T-helper 22 cell (primary cell): ENCODE data around the gene USP7.
"Not testable (repeated sequence)": the region's sequence is repeated elsewhere in the genome, so short reads cannot be mapped to it uniquely, and the experiment has no call there.

Experiments
- DNase-seq: peaks from one replicate; pipeline ENCODE4 v3.0.0-alpha.2; 2020; ENCODE audit warnings: low read depth

USP7 gene

DNA sequence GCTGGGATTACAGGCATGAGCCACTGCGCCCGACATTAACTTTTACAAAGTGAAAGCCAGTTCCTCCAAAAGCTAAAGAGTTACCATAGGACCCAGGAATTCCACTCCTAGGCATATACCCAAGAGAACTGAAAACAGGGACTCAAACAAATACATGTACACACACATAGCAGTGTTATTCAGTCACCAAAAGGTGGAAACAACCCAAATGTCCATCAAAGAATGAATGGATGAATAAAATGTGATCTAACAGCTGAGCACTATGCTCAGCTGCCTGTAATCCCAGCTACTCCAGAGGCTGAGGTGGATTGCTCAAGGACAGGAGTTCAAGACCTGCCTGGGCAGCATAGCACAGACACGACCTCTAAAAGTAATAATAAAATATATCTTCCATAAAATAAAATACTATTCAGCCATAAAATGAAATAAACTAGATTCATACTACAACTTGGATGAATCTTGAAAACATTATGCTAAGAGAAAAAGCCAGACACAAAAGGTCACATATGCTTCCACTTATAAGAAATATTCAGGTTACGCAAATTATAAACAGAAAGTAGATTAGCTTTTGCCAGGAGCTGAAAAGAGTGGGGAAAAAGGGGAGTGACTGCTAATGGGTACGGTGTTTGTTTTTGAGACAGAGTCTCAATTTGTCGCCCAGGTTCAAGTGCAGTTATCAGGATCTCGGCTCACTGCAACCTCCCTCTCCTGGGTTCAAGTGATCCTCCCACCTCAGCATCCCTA, 9.3 kb upstream of the USP7 start:
- DNase-seq, result no peak

DNA sequence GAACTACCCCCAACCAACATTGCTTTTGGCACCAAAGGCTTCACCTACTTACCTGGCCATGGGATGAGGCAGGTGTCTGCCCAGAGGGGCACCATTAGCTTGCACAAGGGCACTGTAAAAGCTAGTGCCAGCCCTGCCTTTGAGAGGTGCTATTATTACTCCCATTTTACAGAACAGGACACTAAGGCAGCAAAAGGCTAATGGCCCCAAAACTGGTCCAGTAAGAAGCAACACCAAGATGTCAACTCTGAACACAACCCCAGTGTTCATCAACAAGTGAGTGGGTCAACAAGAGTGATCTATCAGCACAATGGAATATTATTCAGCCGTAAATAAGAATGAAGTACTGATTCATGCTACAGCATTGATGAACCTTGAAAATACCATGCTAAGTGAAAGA, 7.7 kb upstream of the USP7 start:
- DNase-seq, result no peak

DNA sequence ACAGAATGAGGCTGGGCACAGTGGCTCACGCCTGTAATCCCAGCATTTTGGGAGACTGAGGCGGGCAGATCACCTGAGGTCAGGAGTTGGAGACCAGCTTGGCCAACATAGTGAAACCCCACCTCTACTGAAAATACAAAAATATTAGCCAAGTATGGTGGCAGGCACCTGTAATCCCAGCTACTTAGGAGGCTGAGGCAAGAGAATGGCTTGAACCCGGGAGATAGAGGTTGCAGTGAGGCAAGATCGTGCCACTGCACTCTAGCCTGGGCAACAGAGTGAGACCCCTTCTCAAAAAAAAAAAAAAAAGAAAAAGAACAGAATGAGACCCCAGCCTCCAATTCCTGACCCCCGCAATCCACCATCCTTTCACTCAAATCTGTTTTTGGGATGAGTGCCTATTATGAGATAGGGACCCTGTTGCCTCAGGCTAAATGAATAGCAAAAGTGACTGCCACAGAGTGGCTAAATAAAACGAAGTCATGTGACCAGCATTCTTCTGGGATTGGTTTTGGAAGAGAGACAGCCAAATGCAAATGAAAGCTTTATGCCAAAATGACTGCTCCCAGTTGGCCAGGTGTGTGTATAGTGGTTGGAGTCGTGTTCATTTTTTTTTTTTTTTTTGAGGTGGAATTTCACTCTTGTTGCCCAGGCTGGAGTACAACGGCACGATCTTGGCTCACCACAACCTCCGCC, 5.6 kb upstream of the USP7 start:
- not testable (repeated sequence) for DNase-seq

DNA sequence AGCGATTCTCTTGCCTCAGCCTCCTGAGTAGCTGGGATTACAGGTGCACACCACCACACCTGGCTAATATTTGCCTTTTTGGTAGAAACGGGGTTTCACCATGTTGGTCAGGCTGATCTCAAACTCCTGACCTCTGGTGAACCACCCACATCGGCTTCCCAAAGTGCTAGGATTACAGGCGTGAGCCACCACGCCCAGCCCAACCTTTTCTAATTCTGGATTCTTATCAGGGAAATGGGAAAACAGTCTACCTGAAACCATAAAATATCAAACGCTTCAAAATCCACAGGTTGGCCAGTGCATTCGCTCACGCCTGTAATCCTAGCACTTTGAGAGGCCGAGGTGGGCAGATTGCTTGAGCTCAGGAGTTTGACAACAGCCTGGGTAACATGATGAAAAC, 4.3 kb upstream of the USP7 start:
- not testable (repeated sequence) for DNase-seq

DNA sequence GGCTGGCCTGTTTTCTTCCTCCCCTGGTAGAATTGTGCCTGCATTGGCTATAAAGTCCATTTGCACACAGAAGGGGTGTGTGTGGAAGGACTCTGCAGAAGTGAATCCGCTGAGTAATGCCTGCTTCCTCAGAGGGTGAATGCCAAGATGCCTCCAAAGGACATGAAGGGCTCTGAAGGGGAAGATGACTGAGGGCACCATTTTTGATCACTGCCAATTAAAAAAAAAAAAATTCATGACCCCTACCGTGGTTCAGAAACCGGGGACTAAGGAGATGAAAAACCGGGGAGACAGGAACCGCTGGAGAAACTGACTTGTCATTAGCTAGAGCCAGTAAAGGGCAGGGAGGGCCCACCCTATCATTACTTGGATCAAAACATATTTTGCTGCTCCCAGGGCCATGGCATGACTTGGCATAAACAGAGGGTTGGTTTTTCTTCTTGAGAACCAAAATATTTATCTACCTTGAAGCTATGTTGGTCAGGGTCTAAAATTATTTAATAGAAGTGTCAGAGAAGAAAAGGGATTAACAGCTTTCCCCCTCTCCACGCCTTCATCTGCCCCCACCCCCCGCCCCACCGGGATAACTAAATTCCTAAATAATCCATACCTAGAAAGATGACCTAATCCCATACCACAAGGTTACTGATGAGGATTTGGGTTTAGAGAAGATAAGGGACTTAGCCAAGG, 3.6 kb upstream of the USP7 start:
- DNase-seq, result no peak

DNA sequence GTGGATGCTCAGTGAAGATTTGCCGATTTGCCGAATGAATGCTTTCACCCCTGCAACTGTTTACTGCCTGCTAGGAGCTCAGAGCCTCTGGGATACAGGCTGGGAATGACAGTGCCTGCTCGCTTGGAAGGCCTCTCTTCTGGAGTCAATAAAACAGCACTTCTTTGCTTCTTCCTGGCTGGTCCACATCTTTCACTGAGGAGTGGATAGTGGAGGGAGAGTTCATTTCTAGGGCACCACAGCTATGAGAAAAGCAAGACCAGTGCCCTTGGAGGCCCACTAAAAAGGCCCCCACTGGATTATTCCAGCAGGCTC, 3.1 kb upstream of the USP7 start:
- DNase-seq, result no peak

DNA sequence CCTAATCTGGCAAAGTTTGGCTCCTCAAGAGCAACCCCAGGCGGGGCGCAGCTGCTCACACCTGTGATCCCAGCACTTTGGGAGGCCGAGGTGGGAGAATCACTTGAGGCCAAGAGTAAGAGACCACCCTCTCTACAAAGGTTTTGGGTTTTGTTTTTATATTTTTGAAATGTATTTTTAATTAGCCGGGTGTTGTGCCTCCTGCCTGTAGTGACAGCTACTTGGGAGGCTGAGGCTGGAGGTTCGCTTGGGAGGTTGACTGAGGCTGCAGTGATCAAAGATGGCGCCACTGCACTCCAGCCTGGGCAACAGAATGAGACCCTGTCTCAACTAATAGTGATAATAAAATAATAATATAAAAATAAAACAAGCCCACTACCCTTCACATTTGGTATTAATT, 756 bp upstream of the USP7 start:
- DNase-seq, result no peak

DNA sequence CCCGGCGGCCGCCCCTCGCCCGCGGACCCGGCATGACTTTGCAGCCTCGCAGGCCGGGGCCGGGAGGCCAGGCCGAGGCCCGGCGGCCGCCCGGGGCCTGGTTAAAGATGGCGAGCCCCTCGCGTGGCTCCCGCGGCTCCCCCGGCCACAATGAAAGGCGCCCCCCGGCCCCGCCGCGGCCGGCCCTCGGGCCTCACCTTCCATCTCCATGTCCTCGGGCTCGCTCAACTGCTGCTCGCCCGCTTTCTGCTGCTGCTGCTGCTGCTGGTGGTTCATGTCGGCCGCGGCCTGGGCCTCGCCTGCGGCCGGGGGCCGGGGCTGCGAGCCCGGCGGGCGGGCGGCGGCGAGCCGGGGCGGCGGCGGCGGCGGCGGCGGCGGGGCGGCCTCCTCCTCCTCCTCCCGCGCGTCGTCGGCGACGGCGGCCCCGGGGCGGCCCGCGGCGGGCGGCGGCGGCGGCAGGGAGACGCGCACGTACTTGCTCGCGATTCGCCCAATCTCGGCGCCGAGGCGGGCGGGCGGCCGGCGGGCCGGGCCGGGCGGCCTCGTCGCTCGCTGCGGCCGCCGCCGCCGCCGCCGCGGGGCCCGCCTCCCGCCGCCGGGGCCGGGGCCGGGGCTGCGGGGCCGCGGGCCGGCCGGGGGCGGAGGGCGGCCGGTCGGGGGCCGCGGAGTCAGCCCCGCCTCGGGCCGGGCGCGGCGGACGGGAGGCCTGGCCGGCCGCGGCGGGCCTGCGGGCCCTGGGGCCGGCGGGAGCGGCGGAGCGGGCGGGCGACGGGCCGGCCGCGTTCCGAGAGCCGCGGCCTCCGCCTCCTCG, 491 bp downstream of the USP7 start:
- no peak for DNase-seq

DNA sequence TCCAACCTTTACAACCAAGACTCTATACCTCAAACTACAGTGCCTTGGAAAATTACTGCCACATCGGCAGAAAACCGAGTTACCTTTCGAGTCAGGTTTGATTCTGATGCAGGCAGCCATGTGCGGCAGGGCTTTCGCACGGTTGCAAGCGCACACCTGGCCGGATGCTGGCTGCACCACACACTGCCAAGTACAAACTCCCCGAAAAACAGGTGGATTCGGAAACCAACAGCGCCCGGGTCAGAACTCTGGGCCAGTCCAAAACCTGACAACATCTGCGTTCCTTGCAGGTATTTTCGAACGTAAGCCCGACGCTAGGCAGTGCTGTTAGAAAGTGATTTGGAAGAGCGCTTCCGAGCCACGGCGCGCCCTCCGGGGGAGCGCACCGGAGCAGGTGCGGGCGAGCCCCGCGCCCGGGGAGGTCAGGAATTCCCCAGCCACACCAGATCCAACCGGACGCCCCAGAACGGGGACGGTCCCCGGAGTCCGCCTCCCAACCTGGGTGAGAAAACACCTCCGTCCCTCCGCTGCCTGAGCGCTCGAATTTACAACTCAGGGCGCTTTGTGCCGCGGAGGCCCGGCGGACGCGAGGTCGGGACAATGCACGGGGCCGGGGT, 1.2 kb downstream of the USP7 start:
- peak; percentile 48 for DNase-seq

DNA sequence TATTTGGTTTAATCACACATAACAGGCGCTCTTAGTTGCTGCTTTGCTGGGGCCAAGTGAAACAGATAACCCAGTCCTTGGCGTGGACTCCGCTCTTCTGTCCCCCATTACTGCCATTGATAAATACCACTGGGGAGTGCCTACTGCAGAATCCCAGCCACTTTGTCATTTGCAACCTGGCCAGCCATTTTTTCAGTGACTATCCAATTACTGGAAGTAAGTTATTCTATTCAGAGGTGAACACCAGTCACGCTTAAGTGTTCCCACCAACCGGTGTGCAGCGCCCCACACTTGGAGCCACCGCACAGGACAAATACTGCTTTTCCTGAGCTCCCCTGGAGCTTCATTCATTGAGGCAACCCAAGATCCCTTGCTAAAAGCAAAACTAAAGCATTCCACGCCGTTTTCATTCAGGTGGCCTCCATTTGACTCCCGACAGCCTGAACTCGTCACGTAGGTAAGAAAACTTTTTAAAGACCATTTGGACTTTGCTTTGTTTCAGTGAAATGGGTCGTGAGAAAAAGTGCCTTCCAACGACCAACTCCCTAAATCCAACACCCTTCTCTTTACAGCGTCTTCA, 1.8 kb downstream of the USP7 start:
- DNase-seq, result no peak

DNA sequence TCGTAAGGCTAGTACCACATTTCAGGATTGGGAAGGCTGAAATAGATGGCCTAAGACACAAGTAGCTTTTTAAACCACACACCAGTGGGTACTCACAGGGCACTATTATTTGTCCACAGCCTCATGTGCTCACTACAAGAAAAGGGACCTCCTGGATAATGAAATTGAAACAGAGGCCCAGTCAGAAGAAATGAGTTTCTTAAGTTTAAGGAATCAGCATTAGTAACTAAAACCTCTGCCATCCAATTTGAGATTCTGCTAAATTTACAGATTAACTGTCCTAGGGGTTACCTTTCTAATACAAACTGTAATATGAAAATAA, 3.0 kb downstream of the USP7 start:
- DNase-seq, result no peak

DNA sequence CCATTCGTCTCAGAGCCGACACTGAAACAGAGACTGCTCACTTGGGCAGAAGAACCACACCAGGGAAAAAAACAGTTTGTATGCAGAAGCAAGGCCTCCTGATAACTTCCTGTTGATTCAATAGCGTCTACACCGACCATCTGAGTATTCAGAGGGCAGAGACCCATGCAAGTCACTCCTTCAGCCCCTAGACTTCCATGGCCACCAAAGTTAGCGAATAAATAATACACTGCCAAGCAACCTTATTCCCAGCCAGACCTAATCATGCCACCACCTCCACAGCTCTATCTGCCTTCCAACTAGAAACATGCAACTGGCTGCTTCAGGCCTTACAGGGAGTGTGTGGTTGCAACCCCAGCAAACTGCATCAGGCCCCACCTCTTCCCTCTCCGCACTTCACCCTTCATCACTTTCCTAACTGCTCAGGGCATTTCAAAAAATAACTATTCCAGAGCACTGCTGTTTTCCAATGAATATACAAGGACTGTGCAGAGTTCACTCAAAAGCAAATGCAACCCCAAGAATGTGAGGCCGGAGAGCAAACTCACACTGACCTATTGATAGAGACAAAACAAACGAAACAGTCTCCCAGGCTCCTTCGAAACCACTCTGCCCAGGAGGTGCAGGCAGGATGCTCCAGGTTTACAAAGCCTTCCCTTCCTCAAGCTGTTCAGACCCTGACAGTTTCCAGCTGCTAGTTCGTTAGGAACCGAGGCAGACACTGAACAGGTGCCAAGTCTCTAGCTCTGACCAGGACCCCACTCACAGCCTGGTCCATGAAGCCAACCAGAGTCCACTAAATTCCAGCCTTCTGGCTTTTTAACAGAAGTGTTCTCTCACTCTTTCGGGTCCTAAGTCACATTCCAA, 3.6 kb downstream of the USP7 start:
- no peak for DNase-seq

DNA sequence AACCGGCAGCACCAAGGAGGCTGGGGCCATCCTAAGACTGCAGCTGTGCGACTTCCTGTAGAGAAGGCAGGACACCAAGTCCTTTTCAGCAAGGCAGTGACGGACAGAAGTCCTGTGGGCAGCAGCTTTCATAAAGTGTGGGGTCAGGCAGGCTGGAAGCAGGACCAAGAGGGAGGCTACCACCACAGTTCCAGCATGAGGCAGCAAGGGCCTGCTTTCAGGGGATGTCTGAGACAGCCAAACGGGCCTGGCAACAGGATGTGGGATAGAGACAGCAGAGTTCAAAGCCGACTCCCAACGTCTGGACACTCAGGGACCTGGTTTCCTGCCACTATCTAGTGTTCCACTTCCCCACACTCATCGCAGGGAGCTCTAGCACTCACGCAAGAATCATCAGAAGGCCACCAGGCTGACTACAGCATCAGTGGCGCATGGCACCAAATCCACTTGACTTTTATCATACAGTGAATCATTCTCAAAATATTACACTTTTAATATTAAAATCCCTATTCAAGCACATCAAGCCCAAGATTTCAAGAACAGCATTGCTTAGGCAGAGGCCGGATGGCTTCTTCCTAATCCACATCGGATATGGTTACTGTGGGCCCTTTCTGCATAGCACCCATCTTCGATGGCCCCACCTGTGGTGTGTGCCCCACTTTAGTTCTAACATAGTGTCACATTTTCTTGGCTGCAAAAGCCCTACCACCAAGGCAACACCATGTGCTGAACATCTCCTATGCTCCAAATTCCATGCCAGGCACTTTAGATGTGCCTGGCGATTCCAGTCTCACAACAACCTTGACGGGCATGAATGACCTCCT, 5.2 kb downstream of the USP7 start:
- no peak for DNase-seq

DNA sequence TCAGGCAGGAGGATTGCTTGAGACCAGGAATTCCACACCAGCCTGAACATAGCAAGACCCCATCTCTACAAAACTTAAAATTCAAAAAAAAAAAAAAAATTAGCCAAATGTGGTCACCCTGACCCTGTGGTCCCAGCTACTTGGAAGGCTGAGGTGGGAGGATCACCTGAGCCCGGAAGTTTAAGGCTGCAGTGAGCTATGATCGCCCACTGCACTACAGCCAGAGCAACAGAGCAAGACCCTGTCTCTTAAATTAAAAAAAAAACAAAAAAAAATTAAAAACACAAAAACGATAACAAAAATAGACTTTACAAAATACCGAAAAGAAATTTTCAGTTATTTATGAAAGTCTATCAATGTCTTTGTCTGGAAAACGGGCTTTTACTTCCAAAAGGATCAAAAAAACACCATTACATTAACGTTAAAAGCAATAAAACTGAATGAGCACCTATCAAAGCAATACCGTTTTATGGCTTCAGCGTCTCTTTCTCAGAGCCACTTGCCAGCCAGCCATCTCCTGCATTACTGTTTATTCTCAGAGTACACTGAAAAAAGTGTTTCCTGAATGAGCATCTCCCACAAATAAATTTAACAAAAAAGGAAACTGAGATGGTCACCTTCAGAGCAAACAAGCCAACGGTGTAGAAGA, 6.1 kb downstream of the USP7 start:
- no peak for DNase-seq

DNA sequence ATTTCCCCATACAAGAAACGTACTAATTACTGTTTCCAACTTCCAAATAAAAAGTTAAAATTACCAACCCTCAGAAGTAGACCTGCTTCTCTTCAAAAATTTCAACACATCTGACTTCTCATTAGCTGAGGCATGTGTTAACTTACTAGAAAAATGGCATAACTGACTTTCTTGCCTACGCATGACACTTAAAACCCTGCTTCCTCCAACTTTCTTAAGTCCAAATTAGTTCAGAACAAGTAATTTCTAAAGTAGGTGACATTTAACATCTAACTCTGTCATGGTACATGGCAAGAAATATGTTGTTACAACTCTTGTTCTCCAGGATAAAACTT, 6.7 kb downstream of the USP7 start:
- no peak for DNase-seq

DNA sequence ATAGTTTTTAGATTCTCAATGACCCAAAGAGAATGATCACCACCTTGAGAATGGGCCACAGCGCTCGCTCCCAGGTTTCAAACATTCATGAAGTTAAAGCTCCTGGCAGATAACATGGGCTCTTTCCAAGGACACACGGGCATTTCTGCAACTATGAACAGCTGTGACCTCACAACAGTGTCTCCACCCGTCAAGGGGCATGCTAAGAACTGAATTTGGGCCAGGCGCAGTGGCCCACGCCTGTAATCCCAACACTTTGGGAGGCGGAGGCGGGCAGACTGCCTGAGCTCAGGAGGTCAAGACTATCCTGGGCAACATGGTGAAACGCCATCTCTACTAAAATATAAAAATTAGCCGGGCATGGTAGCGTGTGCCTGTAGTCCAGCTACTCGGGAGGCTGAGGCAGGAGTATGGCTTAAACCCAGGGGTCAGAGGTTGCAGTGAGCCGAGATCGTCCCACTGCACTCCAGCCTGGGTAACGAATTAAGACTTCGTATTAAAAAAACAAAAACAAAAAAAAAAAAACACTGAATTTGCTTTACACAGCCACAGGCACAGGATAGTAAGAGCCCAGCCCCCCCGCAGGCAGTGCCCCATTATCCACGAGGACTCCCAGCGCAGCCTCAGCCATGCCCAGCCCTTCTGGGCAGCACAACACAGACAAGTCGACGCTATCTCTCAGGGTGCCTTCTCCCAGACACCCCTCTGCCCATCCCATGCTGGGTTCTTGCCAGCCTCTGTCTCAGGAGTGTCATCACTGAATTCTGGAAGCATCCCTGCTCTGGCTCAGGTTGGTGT, 7.2 kb downstream of the USP7 start:
- no peak for DNase-seq

DNA sequence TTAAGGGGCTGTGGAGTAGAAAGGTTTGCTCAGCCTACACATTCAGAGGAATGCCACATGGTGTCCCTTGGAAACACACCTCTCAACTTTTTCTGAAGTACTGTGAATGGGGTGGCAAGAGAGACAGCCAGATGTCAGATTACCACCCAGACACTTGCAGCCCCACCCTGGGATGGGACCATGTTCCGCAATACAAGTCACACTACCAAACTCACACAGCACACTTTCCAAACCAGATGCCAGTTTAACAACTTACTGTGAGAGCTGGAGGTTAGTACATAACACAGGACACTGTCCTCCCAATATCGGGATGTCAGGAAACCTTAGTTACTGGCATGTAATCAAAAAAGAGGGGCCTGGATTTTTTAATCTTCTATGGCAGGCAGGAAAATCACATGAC, 7.9 kb downstream of the USP7 start:
- DNase-seq, result no peak

DNA sequence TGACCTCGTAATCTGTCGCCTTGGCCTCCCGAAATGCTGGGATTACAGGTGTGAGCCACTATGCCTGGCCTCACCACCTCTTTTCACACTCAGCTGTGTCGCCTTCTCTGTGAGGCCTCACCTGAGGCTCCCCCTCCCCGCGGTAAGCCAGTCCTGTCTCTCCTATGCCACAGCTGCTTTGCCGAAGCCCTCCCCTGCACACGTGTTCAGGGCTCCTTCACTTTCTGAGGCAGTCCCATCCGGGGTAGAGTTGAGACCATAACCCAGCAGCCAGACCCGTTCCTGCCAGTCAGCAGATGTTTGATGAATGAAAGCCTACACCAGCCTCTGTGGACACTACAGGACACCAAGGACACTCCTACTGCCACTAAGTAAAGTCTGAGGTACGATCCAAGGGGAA, 10.6 kb downstream of the USP7 start:
- no peak for DNase-seq

DNA sequence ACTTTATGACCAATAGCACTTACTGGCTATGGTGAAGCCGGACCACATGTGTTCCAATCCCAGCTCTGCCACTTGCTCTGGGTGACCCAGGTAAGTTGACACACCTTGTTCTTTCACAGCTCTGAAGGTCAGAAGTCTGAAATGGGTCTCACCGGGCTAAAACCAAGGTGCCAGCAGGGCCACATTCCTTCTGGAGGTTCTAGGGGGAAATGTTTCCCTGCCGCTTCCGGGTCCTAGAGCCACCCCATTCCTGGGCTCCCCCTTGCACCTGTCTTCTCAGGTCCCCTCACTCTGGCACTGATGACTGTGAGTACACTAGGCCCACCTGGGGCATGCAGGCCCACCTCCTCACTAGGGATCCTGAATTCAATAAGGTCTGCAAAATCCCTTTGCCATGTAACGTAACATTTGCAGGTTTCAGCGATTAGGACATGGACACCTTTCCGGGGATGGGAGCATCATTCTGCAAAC, 11.4 kb downstream of the USP7 start:
- DNase-seq, result no peak
